GM19328 (cell line): Measurements from ENCODE around the gene WNT9A.

Experiments
- ATAC-seq: cut with Tn5 transposase; IDR thresholded peaks from one replicate; pipeline ENCODE4 v1.9.1; 2021; ENCODE audit warnings: mild to moderate bottlenecking, moderate library complexity; ENCODE audit not compliant: unreplicated experiment

WNT9A gene

DNA sequence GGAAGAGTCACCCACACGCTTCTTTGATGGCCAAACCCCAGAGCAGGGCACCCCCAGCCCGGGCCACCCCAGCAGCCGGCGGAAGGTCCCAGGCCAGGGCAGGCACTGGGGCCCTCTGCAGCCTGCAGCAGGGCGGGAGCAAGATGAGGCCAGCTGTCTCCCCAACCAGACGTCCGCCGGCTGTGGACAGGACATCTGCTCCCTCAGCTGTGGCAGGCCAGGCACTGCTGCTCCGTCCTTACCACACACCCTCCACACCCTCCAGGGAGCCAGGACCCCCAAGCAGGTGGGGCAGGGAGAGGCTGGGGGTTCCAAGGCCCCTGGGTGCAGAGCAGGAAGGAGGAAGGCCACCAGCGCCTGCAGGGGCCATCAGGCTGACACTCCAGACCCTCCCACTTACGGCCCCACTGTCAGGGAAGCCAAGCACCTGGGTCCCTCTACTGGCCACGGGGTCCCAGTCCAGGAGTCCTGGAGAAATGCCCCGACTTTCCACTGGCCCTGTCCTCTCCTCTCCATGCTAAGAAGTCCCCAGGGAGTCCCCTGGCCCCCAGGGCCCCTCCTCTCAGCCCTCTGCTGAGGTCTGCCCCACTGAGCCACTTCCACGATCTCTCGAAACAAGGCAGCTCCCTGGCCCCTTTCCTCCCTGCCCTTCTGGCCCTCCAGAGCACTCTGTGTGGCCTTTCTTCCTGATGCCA is 5.6 kb downstream of the WNT9A start:
- ATAC-seq, result no peak

DNA sequence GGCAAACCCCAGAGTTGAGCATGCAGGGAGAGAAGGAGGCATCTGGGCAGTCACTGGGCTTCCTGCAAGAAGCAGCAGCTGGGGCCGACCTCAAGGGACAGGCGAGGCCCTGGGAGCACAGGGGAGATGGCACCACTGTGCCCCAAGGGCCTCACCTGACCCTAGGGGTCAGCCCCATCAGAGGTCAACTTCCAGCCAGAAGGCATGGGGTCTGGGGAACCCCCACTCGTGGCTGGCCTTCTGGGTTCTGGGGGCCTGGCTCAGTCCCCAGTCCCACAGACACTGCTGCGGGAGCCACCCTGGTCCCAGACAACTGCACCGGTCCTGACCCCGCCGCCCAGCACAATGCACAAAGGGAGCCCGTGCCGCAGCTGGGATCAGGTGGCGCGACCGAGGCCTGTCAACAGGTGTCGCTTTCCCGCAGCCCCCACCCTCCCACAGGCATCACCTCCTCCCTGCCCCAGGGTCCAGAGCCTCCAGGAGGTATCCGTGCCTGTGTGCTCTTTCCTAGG is 6.2 kb downstream of the WNT9A start:
- no peak for ATAC-seq

DNA sequence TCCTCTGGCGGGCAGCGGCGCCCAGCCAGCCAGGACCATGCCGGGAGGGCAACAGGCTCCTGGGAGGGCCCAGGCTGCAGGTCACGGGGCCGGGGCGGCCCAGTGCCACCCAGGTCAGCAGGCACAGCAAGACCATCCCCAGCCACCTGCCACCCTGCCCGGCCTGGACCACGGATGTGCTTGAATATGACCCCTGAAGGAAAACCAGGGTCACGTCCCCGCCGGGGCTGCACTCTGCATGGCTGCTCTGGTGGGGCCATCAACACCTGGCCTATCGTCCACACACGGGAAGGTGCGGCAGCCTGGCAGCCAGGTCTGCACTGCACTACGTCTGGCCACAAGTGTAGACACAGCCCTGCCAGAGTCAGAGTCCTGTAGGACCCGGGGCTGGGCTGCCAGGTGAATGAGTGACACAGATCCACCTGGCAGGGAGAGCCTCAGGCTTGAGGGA is 6.9 kb downstream of the WNT9A start:
- no peak for ATAC-seq

DNA sequence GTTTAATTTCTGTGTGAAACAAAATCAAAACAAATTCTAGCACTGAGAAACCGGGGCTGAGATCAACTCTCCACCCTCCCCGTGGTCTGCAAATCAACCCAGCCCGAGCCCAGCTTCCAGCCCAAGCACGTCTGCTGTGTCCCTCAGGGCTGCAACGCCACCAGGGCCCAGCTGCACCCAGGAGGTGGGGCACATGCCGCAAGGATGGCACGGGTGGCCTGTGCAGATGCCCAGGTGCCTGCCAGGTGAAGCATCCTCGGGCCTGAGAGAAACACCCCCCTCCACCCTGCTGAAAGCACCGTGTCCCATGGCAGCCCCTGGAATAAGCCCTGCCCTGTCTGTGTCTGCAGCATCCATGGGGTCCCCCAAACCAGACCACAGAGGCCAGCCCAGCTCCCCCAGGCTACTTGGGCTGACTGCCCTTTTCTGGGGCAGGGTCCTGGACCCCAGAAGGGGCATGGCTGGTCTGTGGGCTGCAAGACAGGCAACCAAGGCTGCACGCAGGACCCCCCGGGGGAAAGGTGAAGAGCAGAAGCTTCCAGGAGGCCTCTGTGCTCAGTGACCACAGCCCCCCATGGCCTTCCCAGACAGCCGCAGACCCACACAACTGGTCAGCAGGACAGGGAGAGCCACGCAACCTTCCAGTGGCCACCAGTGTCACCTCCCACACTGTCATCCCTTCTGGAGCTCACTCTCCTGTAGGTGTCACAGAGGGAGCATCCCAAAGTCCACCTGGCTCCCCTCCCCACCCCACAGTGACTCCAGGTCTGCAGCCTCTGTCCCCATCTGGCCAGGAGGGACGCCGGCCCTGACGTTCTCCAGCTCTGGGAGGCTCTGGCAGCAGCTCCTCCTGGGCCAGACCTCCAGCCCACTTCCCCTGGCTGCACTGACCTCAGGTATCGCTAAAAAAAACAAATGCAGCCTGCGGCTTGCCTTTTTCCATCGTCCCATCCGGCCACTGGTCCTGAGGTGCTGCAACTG is 7.7 kb downstream of the WNT9A start:
- ATAC-seq, result no peak

DNA sequence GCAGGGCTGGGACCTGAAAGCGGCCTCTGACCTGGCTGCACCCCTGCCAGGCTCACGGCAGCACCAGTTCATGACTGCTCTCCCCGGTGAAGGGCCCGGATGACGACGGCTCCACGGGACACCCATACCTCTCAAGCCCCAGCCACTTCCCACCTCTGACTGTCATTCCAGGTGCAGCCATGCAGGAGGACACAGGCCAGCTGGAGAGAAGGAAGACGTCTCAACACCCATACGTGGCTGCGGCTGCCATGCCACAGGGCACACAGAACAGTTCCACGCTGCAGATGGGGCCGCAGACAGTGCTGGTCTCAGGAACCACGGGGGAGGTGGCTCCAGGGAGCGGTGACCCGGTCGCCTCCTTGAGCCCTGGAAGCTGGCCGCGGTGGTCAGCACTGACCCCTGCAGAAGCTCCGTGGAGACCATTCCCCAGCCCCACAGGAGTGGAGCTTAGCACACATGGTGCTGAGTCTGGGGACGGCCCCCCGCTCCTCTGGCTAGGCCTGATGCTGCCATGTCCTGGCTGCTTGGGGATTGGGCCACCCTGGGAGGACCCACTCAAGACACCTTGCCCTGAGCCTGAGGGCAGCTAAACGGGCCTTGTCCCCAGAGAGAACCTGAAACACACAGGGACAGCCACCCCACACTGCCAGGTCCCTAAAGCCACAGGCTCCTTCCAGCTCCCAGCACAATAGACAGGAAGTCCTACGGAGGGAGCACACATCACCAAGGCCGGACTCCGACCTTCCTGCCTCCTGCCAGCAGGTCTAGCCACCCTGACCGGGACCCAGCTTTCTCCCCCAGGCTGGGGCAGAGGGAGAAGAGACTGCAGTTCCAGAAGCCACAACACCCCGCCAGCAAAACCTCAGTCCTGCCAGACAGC is 8.6 kb downstream of the WNT9A start:
- ATAC-seq, result no peak

DNA sequence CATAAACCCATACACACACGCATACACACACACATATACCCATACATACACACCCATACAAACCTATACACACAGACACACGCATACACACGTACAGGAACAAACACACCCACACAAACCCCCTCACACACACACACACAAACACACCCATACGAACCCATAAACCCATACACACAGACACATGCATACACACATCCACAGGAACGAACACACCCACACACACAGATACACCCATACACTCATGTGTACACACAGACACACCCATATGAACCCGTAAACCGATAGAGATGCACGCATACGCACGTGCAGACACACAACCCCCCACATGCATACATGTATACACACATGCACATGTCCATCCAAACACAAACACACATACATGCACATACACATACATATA is 9.5 kb downstream of the WNT9A start:
- ATAC-seq, result no peak

DNA sequence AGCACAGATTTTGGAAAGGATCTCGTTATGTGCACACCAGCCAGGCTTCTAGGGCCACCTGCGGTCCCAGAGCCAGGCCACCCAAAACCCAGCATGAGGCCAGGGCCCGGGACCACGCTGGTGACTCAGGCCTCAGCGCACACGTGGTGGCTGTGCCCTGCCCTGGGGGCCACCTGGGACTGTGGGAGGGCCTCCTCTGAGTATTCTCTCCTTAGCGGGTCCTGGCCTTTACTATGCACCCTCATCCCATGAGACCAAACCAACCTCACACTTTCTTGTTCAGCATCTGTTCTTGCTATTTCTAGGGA is 9.9 kb downstream of the WNT9A start:
- ATAC-seq, result no peak

DNA sequence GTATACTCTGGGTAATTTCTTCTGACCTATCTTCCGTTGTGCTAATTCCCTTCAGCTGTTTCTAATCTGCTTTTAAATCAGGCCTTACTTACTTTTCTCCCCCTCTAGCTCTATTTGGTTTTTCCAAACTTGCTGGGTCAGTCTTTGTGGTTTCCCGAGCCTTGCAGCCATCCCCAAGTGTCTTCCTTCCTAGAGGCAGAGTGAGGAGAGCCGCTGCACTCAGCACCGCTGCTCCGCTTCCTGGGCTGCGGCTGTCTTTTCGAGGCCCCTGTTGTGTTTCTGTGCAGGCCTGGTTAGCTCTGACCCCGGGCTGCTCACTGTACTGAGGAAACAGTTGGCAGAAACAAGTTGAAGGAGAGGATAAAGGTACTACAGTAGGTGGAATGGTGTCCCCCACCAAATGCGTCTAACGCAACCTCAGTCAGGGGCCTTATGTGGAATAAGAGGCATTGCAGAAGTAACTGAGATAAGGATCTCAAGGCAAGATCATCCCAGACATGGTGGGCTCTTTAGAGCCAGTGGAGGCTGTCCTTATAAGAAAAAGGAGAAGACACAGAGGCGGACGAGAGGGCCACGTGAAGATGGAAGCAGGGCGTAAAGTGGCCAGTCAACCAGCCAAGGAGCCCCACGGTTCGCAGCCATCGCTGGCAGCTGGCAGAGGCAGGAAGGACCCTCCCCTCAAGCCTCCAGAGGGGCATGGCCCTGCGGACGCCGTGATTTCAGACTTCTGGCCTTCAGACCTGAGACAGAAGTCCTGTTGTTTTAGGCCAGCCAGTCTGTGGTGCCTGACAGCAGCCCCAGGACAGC is 10.5 kb downstream of the WNT9A start:
- ATAC-seq, result no peak

DNA sequence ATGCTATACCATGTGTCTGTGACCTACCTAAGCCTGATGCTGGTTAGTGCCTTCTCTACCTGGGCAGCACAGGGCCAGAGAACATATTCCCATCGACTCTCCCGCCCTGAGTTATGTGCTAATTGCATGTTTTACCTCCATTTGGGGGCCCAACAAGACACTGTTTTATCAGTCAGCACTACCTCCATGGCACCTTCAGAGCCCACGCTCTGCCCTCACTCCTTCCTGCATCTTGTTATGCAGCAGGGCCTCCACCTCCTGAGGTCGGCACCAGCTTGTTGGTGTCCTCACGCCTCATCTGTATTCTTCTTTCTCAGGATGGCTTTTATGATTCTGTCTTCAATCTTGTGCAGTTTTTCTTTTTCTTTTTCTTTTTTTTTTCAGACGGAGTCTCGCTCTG is 11.9 kb downstream of the WNT9A start:
- ATAC-seq, result no peak

DNA sequence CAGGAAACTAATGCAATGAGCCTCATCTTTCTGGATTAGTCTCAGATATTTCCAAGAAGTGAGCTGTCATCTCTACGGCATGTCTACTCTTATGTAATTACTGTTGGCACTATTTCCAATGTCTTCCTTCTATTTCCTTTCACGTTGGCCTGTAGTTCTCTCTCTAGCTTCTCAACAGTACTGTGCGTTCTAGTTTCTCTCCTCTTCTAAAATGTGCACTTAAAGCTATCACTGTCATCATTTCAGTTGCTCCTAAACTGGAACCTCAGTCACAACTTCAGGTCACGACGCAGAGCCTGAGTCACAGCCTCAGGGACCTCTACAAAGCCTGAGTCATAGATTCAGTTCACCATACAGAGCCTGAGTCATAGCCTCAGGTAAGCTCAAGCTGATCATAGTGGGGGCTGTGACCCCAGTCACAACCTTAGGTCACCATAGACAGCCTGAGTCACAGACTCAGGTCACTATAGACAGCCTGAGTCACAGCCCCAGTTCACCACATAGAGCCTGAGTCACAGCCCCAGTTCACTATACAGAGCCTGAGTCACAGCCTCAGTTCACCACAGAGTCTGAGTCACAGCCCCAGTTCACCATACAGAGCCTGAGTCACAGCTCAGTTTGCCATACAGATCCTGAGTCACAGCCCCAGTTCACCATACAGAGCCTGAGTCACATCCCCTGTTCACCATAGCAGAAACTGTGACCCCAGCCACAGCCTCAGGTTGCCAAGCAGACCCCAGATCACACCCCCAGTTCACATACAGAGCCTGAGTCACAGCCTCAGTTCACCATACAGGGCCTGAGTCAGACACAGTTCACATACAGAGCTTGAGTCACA is 13.0 kb downstream of the WNT9A start:
- ATAC-seq, result no peak

DNA sequence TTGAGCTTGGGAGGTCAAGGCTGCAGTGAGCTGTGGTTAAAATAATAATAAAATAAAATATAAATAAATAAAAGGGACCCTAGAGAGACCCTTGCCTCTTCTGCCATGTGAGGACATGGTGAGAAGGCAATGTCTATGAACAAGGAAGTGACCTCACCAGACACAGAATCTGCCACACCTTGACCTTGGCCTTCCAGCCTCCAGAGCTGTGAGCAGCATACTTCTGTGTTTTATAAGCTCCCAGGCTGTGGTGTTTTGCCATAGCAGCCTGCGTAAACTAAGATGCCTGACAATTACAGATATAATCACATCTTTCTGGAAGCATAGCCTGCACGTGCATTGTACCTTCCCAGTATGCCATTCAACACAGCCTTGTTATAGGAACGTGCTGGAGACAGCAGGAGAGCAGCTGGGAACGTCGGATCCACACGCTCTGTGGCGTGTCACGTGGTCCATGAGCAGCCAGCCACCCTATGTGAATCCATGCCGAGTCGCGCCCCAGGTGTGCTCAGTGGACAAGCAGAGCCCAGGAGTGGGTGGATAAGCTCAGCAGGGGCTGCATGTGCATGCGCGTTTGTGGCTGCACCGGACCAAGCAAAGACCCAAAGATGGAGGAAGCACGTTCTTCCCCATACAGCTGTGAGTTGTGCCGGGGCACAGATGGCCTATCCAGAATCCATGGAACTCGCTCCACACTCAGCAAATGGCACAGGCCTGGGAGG is 17.8 kb downstream of the WNT9A start:
- no peak for ATAC-seq

DNA sequence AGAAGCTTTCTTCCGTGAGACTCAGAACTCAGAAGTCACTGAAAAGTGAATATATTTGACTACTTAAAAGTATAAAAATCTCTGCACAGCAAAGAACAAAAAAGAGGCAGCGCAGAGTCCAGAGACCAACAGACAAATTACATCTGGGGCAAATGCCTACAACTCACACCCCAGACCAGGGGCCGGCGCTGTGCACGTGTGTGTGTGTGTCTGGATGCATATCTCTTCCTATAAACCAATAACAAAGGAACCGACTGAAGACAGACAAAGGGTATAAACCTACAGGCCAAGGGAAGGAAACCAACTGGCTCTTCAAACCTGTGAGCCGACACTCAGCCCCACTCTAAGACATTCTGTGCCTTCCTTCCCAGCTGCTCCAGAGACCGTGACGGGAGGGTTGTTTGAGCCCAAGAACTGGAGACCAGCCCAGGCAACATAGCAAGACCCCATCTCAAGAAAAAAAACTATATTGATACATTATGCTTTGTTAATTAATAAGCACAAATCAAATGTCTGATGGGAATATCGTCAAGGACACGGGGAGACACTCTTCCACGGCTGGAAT is 18.8 kb downstream of the WNT9A start:
- ATAC-seq, result no peak

DNA sequence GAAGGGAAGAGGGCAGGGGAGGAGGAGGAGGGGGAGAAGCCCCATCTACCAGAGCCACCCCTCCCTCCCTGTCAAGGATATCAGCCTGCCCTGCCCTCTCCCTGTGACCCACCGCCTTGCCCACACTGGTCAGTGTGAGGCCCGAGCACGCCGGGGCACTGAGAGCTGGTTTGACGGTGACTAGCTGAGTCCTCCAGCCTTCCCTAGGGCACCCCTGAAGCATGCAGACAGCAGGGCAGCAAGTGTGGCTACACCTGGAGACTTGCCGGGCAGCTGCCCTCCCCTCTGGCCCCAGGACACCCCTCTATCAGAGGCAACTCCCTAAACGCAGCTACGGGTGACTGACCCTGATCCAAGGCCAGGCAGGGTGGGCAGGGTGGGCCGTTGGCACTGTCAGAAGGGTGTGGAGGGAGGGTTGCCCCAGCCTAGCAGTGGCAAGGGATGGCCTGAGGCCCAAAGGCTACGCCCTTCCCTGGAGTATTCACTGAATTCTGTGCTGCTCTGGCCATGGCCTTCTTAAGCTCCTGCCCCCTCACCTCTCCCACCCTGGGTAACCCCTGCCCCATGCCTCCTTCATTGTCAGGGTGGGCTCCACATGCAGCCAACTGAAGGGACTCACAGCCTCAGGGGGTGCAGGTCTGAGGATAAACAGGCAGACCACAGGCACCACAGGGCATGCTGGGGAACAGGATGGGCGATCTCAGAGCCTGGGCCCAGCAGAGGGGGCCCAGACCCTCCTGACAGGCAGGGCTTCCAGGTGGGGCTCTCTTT is 19.6 kb downstream of the WNT9A start:
- no peak for ATAC-seq

DNA sequence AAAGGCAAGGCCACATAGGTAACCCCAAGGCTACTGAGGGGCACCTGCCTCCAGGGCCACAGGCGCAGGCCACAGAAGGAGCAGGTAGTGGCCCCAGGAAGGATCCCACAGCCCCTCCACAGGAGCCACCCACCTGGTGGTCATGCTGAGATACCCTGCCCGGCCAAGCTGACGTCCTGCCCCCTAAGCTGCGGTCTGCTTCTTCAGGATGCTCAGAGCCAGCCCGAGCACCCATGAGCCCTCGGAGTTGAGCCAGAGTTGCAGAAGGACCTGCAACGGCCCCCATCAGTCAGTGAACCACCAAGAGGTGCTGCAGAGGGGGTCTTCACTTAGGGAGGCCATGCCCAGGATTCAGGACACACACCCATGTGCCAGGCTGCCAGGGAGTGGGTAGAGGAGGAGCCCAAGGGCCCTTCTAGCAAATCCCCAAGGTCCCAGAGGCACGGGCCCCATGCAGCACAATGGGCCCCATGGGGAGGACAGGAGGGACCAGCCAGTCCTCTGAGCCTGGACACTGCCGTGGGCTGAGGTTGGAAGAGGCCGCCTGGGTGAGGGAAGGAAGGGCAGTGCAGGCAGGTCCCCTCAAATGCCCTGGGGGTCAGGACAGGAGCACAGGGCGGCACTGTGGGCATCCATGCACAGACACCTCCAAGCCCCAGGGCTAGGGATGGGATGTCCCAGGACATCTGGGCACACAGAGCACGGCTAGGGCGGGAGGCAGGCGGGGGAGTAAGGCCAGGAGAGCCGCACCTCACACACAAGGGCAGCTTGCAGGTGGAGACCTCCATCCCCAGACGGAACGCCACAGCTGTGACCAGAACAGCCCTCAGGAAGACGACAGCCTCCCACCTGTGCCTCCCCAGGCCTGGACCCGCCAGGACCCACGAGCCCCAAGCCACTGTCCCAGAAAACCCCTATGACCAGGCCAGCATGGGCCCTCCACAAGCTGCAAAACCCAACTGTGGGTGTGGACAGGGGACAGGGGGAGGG is 20.5 kb downstream of the WNT9A start:
- ATAC-seq, result no peak

DNA sequence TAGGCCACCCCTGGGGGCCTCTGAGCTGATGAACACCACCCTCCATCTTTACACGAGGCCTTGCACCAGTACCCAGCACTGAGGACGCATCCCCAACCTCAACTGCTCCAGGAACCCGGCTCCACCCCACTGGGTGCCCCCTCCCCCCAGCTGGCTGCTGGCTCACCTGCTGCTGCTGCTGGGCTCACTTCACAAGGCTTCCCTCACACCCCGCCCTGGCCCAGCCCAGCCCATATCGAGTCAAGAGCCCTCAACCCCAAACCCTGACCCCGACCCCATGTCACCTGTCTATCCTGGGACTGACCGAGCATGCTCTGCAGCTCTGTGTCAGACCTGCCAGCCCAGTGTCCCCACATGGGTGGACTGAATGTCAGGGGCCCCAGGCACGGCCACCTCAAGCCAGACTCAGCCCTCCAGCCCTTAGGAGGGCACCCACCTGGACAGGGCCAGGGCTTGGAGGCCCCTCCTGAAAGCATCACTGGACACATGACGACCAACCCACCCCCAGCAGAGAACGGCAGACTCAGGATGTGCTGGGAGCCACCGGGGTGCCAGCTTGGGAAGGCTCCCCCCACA is 21.4 kb downstream of the WNT9A start:
- ATAC-seq, result no peak

DNA sequence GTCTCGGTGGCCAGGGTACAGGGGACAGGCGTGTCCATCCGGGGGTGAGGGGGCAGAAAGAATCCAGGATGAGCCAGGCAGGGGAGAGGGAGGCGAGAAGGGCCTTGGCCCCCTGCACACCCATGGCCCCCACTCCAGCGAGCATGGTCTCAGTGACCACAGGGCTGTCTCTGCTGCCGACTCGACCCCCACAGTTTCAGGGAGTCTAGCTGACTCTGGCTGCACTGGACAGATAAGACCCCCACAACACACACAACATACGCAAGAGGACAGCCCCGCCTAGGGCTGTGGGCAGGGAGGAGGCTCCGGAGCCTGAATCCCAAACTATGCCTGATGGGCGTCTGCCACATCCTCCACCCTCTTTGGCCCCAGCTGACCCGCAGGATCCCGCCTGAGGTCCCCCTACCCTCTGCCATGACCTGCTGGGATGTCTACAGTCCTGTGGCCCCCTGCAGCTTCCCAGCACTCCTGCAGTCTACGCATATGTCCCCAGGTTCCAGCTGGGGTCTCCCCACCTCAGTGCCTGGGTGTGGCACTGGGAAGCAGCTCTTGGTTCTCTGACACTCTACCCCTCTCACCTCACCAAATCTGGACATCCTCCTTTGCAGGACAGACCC is 22.0 kb downstream of the WNT9A start:
- ATAC-seq, result no peak
